ENCODE measurements around the gene KNDC1. TPM values are rescaled to one million over a fixed set of nuclear protein-coding genes. Genes with fewer than 3 reads are reported as not detected.

The KNDC1 gene
- polyA plus RNA-seq, 4 donors: 0.37 to 18.6 TPM; not detected in 2

GRCh38 chr10:133180192-133180964 is 20.4 kb downstream of the KNDC1 start:
- Histone ChIP-seq H3K27ac (ENCODE audit: low read depth in 1 of 3, low read length in 2 of 3) (no peak overlapping the region), H3K4me3 (ENCODE audit: low read depth in 1 of 3, low read length in 3 of 3) (no peak overlapping the region), H3K4me1 (ENCODE audit: control insufficient read depth in 3 of 3, insufficient read depth in 2 of 3, low read depth in 1 of 3, low read length in 2 of 3) (no peaks in the 10 kb centered on the region), H3K9me3 (ENCODE audit: control insufficient read depth in 2 of 2, insufficient read depth in 1 of 2, low read depth in 1 of 2, low read length in 1 of 2) (peaks cover 0 to 3% of the 10 kb centered on the region in 2 donors), H3K27me3 (ENCODE audit: control insufficient read depth in 3 of 3, insufficient read depth in 3 of 3, low read length in 3 of 3) (no peaks in the 10 kb centered on the region), H3K36me3 (ENCODE audit: control insufficient read depth in 3 of 3, insufficient read depth in 2 of 3, low read depth in 1 of 3, low read length in 3 of 3) (peaks cover 0 to 45% (median 0%) of the 10 kb centered on the region in 3 donors)
- 86 to 89% (median 88%) methylated on average over 33 of the region's 33 CpGs for WGBS, 3 donors
- no peak for FAIRE-seq
- no peak for DNase-seq

- peaks cover 0 to 48% (median 0%) of the 10 kb centered on the region in 3 donors for H3K36me3 ChIP-seq (ENCODE audit: control insufficient read depth in 3 of 3, insufficient read depth in 2 of 3, low read depth in 1 of 3, low read length in 3 of 3)
- H3K9me3 ChIP-seq (ENCODE audit: control insufficient read depth in 2 of 2, insufficient read depth in 1 of 2, low read depth in 1 of 2, low read length in 1 of 2): peaks cover 0 to 3% of the 10 kb centered on the region in 2 donors
- FAIRE-seq (no peak), DNase-seq (no peak)
- 78 to 89% (median 81%) methylated on average over 23 of the region's 23 CpGs for WGBS, 3 donors
- no peaks in the 10 kb centered on the region for H3K4me1 ChIP-seq (ENCODE audit: control insufficient read depth in 3 of 3, insufficient read depth in 2 of 3, low read depth in 1 of 3, low read length in 2 of 3)
- H3K4me3 ChIP-seq (ENCODE audit: low read depth in 1 of 3, low read length in 3 of 3): no peak overlapping the region
- H3K27me3 ChIP-seq (ENCODE audit: control insufficient read depth in 3 of 3, insufficient read depth in 3 of 3, low read length in 3 of 3): no peaks in the 10 kb centered on the region
- no peak overlapping the region for H3K27ac ChIP-seq (ENCODE audit: low read depth in 1 of 3, low read length in 2 of 3)
These were observed 21.1 kb downstream of the KNDC1 start for GRCh38 chr10:133180965-133181639.

GRCh38 chr10:133182190-133182589 is 22.2 kb downstream of the KNDC1 start:
- Histone ChIP-seq H3K36me3 (ENCODE audit: control insufficient read depth in 3 of 3, insufficient read depth in 2 of 3, low read depth in 1 of 3, low read length in 3 of 3) (peaks cover 0 to 57% (median 0%) of the 10 kb centered on the region in 3 donors), H3K27ac (ENCODE audit: low read depth in 1 of 3, low read length in 2 of 3) (no peak overlapping the region), H3K4me1 (ENCODE audit: control insufficient read depth in 3 of 3, insufficient read depth in 2 of 3, low read depth in 1 of 3, low read length in 2 of 3) (peaks cover 0 to 2% (median 0%) of the 10 kb centered on the region in 3 donors), H3K9me3 (ENCODE audit: control insufficient read depth in 2 of 2, insufficient read depth in 1 of 2, low read depth in 1 of 2, low read length in 1 of 2) (peaks cover 0 to 3% of the 10 kb centered on the region in 2 donors), H3K27me3 (ENCODE audit: control insufficient read depth in 3 of 3, insufficient read depth in 3 of 3, low read length in 3 of 3) (no peaks in the 10 kb centered on the region), H3K4me3 (ENCODE audit: low read depth in 1 of 3, low read length in 3 of 3) (no peak overlapping the region)
- DNase-seq (no peak), FAIRE-seq (no peak)
- 79 to 84% (median 82%) methylated on average over 14 of the region's 14 CpGs for WGBS, 3 donors

- no peak for FAIRE-seq
- H3K27me3 ChIP-seq (ENCODE audit: control insufficient read depth in 3 of 3, insufficient read depth in 3 of 3, low read length in 3 of 3): no peaks in the 10 kb centered on the region
- peaks cover 0 to 5% (median 0%) of the 10 kb centered on the region in 3 donors for H3K4me1 ChIP-seq (ENCODE audit: control insufficient read depth in 3 of 3, insufficient read depth in 2 of 3, low read depth in 1 of 3, low read length in 2 of 3)
- H3K36me3 ChIP-seq (ENCODE audit: control insufficient read depth in 3 of 3, insufficient read depth in 2 of 3, low read depth in 1 of 3, low read length in 3 of 3): peaks cover 0 to 62% (median 0%) of the 10 kb centered on the region in 3 donors
- H3K4me3 ChIP-seq (ENCODE audit: low read depth in 1 of 3, low read length in 3 of 3): no peak overlapping the region
- WGBS, 3 donors: 91 to 93% (median 93%) methylated on average over 64 to 66 of the region's 66 CpGs
- DNase-seq: no peak
- no peaks in the 10 kb centered on the region for H3K9me3 ChIP-seq (ENCODE audit: control insufficient read depth in 2 of 2, insufficient read depth in 1 of 2, low read depth in 1 of 2, low read length in 1 of 2)
- no peak overlapping the region for H3K27ac ChIP-seq (ENCODE audit: low read depth in 1 of 3, low read length in 2 of 3)
These were observed 23.0 kb downstream of the KNDC1 start for GRCh38 chr10:133182791-133183645.

- no peak for DNase-seq
- Histone ChIP-seq H3K27ac (ENCODE audit: low read depth in 1 of 3, low read length in 2 of 3) (no peak overlapping the region), H3K27me3 (ENCODE audit: control insufficient read depth in 3 of 3, insufficient read depth in 3 of 3, low read length in 3 of 3) (no peaks in the 10 kb centered on the region), H3K4me1 (ENCODE audit: control insufficient read depth in 3 of 3, insufficient read depth in 2 of 3, low read depth in 1 of 3, low read length in 2 of 3) (peaks cover 0 to 5% (median 0%) of the 10 kb centered on the region in 3 donors), H3K36me3 (ENCODE audit: control insufficient read depth in 3 of 3, insufficient read depth in 2 of 3, low read depth in 1 of 3, low read length in 3 of 3) (peaks cover 0 to 63% (median 0%) of the 10 kb centered on the region in 3 donors), H3K4me3 (ENCODE audit: low read depth in 1 of 3, low read length in 3 of 3) (no peak overlapping the region), H3K9me3 (ENCODE audit: control insufficient read depth in 2 of 2, insufficient read depth in 1 of 2, low read depth in 1 of 2, low read length in 1 of 2) (no peaks in the 10 kb centered on the region)
- WGBS, 3 donors: 84 to 89% (median 86%) methylated on average over 21 of the region's 21 CpGs
- FAIRE-seq: no peak
These were observed 23.8 kb downstream of the KNDC1 start for GRCh38 chr10:133183646-133184378.

- Histone ChIP-seq H3K9me3 (ENCODE audit: control insufficient read depth in 2 of 2, insufficient read depth in 1 of 2, low read depth in 1 of 2, low read length in 1 of 2) (no peaks in the 10 kb centered on the region), H3K4me1 (ENCODE audit: control insufficient read depth in 3 of 3, insufficient read depth in 2 of 3, low read depth in 1 of 3, low read length in 2 of 3) (peaks cover 0 to 5% (median 0%) of the 10 kb centered on the region in 3 donors), H3K36me3 (ENCODE audit: control insufficient read depth in 3 of 3, insufficient read depth in 2 of 3, low read depth in 1 of 3, low read length in 3 of 3) (peaks cover 0 to 62% (median 0%) of the 10 kb centered on the region in 3 donors), H3K27me3 (ENCODE audit: control insufficient read depth in 3 of 3, insufficient read depth in 3 of 3, low read length in 3 of 3) (no peaks in the 10 kb centered on the region), H3K27ac (ENCODE audit: low read depth in 1 of 3, low read length in 2 of 3) (no peak overlapping the region), H3K4me3 (ENCODE audit: low read depth in 1 of 3, low read length in 3 of 3) (no peak overlapping the region)
- FAIRE-seq (no peak), DNase-seq (no peak)
- WGBS, 3 donors: 86 to 87% (median 86%) methylated on average over 23 of the region's 23 CpGs
These were observed 24.7 kb downstream of the KNDC1 start for GRCh38 chr10:133184591-133185244.

GRCh38 chr10:133185421-133185820 is 25.4 kb downstream of the KNDC1 start:
- no peaks in the 10 kb centered on the region for H3K27me3 ChIP-seq (ENCODE audit: control insufficient read depth in 3 of 3, insufficient read depth in 3 of 3, low read length in 3 of 3)
- H3K4me3 ChIP-seq (ENCODE audit: low read depth in 1 of 3, low read length in 3 of 3): no peak overlapping the region
- 68 to 83% (median 77%) methylated on average over 11 of the region's 11 CpGs for WGBS, 3 donors
- H3K27ac ChIP-seq (ENCODE audit: low read depth in 1 of 3, low read length in 2 of 3): no peak overlapping the region
- peaks cover 0 to 5% (median 0%) of the 10 kb centered on the region in 3 donors for H3K4me1 ChIP-seq (ENCODE audit: control insufficient read depth in 3 of 3, insufficient read depth in 2 of 3, low read depth in 1 of 3, low read length in 2 of 3)
- H3K36me3 ChIP-seq (ENCODE audit: control insufficient read depth in 3 of 3, insufficient read depth in 2 of 3, low read depth in 1 of 3, low read length in 3 of 3): peaks cover 0 to 61% (median 0%) of the 10 kb centered on the region in 3 donors
- H3K9me3 ChIP-seq (ENCODE audit: control insufficient read depth in 2 of 2, insufficient read depth in 1 of 2, low read depth in 1 of 2, low read length in 1 of 2): no peaks in the 10 kb centered on the region
- DNase-seq: no peak
- FAIRE-seq: no peak

Measured in small intestine (tissue), 7 donors.